Measurements from ENCODE around the gene SCRN2. TPM values are rescaled to one million over a fixed set of nuclear protein-coding genes. Genes with fewer than 3 reads are reported as not detected.
A peak's percentile ranks its signal among the peaks of the same experiment; 100 is the strongest.

SCRN2 gene
- total and polyA plus RNA-seq, 2 experiments from 2014 or later: 40.6 to 45.5 TPM

- H3F3A ChIP-seq (replicated peaks; ENCODE audit: low read depth): no peaks in the 10 kb centered on the region
- H3K27me3 Mint-ChIP-seq (ENCODE audit: insufficient read depth, low read depth, poor library complexity): peaks cover 6% of the 10 kb centered on the region
- H2AFZ ChIP-seq: no peak overlapping the region
- DNase-seq (ENCODE audit: low spot score): no peak
- TF ChIP-seq POLR2AphosphoS5 (IDR thresholded peaks at IDR 0.05; ENCODE audit: low read depth): no peak
- H3K36me3 Mint-ChIP-seq (ENCODE audit: low read depth): peaks cover 3% of the 10 kb centered on the region; the same call in 1 of the 3 replicates
- no peak overlapping the region for H3K4me2 ChIP-seq
- no peaks in the 10 kb centered on the region for H3K79me2 ChIP-seq (replicated peaks; ENCODE audit: insufficient read depth)
- H3K4me1 Mint-ChIP-seq: peaks cover 6% of the 10 kb centered on the region; the same call in 2 of the 3 replicates
- H3K27ac ChIP-seq (ENCODE audit: low read depth): no peak overlapping the region
- H3K9me3 Mint-ChIP-seq: no peaks in the 10 kb centered on the region; the same call in 2 of the 3 replicates
- H3K9me2 ChIP-seq (ENCODE audit: insufficient read depth): no peaks in the 10 kb centered on the region
- no peak overlapping the region for H3K4me3 ChIP-seq
- no peak overlapping the region for H3K27ac Mint-ChIP-seq
- H3K4me1 ChIP-seq (ENCODE audit: insufficient read depth): peaks cover 5% of the 10 kb centered on the region; the same call in 1 of the 2 replicates
- H3K36me3 ChIP-seq (ENCODE audit: insufficient read depth): no peaks in the 10 kb centered on the region
- no peaks in the 10 kb centered on the region for H3K27me3 ChIP-seq (ENCODE audit: insufficient read depth)
- H4K20me1 ChIP-seq (replicated peaks; ENCODE audit: insufficient read depth): no peaks in the 10 kb centered on the region
- ATAC-seq: no peak
- H3K4me3 Mint-ChIP-seq: no peak overlapping the region
Measured at GRCh38 chr17:47816111-47816735, 24.9 kb downstream of the SCRN2 start.

DNA sequence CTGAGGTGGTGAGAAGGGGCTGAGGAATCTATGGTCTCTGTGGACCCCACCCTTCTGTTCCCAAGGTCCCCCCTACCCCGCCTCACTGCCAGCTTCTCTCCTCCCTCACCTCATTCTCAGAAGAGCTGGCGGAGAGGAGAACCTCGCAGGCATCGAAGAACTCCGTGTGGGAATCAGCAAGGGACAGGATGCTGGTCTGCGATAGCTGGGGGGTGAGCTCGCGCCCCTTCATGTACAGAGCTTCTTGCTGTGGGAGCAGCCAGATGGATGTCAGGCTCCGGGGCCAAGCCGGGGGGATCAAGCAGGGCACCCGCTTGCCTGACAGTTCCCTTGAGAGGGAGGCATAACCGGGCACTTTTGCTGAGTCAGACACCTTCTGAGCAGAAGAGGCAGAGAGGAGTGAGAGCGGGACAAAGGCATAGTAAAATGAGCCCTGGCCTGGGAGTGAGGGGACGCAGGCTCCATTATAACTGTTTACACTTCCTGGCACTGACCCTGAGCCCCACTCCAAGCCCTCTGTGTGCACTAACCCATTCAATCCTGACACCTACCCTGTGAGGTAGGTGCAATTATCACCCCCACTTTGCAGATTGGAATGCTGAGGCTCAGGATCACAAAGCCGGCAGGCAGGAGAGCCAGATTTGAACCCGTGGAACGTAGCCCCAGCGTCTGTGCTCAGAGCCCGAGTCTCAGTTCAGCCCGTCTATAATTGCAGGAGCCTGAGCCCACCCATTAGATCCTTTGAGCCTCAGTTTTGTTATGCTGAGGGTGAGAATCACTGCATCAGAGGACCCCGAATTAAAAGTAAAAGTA is 25.8 kb downstream of the SCRN2 start:
- Mint-ChIP-seq H3K27ac (peak overlapping the region; percentile 50; the same call in 1 of the 2 replicates), H3K36me3 (ENCODE audit: low read depth) (peaks cover 3% of the 10 kb centered on the region; the same call in 1 of the 3 replicates), H3K4me3 (no peak overlapping the region; the same call in 2 of the 3 replicates), H3K4me1 (peaks cover 2% of the 10 kb centered on the region; the same call in 2 of the 3 replicates), H3K9me3 (no peaks in the 10 kb centered on the region; the same call in 2 of the 3 replicates), H3K27me3 (ENCODE audit: insufficient read depth, low read depth, poor library complexity) (peaks cover 6% of the 10 kb centered on the region)
- no peaks in the 10 kb centered on the region for H3F3A ChIP-seq (replicated peaks; ENCODE audit: low read depth)
- H3K4me2 ChIP-seq: no peak overlapping the region
- H3K4me3 ChIP-seq: no peak overlapping the region
- no peaks in the 10 kb centered on the region for H3K9me2 ChIP-seq (ENCODE audit: insufficient read depth)
- H3K4me1 ChIP-seq (ENCODE audit: insufficient read depth): no peaks in the 10 kb centered on the region
- H4K20me1 ChIP-seq (replicated peaks; ENCODE audit: insufficient read depth): no peaks in the 10 kb centered on the region
- no peaks in the 10 kb centered on the region for H3K79me2 ChIP-seq (replicated peaks; ENCODE audit: insufficient read depth)
- H3K36me3 ChIP-seq (ENCODE audit: insufficient read depth): no peaks in the 10 kb centered on the region
- ATAC-seq: no peak
- no peaks in the 10 kb centered on the region for H3K27me3 ChIP-seq (ENCODE audit: insufficient read depth)
- TF ChIP-seq JUNB (IDR thresholded peaks at IDR 0.05; ENCODE audit: unreplicated experiment) (no peak), EZH2 (IDR thresholded peaks at IDR 0.05; ENCODE audit: low read depth, unreplicated experiment) (no peak), EZH2phosphoT487 (IDR thresholded peaks at IDR 0.05; ENCODE audit: unreplicated experiment) (no peak), STAT1 (IDR thresholded peaks at IDR 0.05; ENCODE audit: unreplicated experiment) (no peak), CREB1 (CRISPR knock-in tag; IDR thresholded peaks at IDR 0.05; ENCODE audit: low read depth) (no peak), NANOG (IDR thresholded peaks at IDR 0.05; ENCODE audit: borderline replicate concordance) (no peak), ZNF331 (CRISPR knock-in tag; IDR thresholded peaks at IDR 0.05; ENCODE audit: low read depth) (no peak), ZNF114 (CRISPR knock-in tag; IDR thresholded peaks at IDR 0.05) (no peak), POLR2AphosphoS5 (IDR thresholded peaks at IDR 0.05; ENCODE audit: low read depth) (no peak)
- TF ChIP-seq, protein P1, sequence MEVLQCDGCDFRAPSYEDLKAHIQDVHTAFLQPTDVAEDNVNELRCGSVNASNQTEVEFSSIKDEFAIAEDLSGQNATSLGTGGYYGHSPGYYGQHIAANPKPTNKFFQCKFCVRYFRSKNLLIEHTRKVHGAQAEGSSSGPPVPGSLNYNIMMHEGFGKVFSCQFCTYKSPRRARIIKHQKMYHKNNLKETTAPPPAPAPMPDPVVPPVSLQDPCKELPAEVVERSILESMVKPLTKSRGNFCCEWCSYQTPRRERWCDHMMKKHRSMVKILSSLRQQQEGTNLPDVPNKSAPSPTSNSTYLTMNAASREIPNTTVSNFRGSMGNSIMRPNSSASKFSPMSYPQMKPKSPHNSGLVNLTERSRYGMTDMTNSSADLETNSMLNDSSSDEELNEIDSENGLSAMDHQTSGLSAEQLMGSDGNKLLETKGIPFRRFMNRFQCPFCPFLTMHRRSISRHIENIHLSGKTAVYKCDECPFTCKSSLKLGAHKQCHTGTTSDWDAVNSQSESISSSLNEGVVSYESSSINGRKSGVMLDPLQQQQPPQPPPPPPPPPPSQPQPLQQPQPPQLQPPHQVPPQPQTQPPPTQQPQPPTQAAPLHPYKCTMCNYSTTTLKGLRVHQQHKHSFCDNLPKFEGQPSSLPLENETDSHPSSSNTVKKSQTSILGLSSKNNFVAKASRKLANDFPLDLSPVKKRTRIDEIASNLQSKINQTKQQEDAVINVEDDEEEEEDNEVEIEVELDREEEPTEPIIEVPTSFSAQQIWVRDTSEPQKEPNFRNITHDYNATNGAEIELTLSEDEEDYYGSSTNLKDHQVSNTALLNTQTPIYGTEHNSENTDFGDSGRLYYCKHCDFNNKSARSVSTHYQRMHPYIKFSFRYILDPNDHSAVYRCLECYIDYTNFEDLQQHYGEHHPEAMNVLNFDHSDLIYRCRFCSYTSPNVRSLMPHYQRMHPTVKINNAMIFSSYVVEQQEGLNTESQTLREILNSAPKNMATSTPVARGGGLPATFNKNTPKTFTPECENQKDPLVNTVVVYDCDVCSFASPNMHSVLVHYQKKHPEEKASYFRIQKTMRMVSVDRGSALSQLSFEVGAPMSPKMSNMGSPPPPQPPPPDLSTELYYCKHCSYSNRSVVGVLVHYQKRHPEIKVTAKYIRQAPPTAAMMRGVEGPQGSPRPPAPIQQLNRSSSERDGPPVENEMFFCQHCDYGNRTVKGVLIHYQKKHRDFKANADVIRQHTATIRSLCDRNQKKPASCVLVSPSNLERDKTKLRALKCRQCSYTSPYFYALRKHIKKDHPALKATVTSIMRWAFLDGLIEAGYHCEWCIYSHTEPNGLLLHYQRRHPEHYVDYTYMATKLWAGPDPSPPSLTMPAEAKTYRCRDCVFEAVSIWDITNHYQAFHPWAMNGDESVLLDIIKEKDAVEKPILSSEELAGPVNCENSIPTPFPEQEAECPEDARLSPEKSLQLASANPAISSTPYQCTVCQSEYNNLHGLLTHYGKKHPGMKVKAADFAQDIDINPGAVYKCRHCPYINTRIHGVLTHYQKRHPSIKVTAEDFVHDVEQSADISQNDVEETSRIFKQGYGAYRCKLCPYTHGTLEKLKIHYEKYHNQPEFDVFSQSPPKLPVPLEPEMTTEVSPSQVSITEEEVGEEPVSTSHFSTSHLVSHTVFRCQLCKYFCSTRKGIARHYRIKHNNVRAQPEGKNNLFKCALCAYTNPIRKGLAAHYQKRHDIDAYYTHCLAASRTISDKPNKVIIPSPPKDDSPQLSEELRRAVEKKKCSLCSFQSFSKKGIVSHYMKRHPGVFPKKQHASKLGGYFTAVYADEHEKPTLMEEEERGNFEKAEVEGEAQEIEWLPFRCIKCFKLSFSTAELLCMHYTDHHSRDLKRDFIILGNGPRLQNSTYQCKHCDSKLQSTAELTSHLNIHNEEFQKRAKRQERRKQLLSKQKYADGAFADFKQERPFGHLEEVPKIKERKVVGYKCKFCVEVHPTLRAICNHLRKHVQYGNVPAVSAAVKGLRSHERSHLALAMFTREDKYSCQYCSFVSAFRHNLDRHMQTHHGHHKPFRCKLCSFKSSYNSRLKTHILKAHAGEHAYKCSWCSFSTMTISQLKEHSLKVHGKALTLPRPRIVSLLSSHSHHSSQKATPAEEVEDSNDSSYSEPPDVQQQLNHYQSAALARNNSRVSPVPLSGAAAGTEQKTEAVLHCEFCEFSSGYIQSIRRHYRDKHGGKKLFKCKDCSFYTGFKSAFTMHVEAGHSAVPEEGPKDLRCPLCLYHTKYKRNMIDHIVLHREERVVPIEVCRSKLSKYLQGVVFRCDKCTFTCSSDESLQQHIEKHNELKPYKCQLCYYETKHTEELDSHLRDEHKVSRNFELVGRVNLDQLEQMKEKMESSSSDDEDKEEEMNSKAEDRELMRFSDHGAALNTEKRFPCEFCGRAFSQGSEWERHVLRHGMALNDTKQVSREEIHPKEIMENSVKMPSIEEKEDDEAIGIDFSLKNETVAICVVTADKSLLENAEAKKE (CRISPR knock-in tag; IDR thresholded peaks at IDR 0.05): no peak
- DNase-seq (ENCODE audit: low spot score): no peak
- no peak overlapping the region for H3K27ac ChIP-seq (ENCODE audit: low read depth)
- H2AFZ ChIP-seq: no peak overlapping the region
